HUES48 (cell line): ENCODE data around the gene ENTREP3.
"Not testable (repeated sequence)": the region's sequence is repeated elsewhere in the genome, so short reads cannot be mapped to it uniquely, and the experiment has no call there.

ENCODE experiments used
- H3K27ac ChIP-seq: one replicate; pipeline ENCODE4 v1.7.0; 2013; ENCODE audit warnings: low read depth, low read length, inconsistent platforms
- H3K27me3 ChIP-seq: 2 replicates; pipeline ENCODE4 v1.6.1; 2013; ENCODE audit warnings: mild to moderate bottlenecking, low read length; ENCODE audit not compliant: control insufficient read depth, insufficient read depth
- H3K36me3 ChIP-seq: 2 replicates; pipeline ENCODE4 v1.6.1; 2013; ENCODE audit warnings: low read length; ENCODE audit not compliant: control insufficient read depth, insufficient read depth
- H3K4me1 ChIP-seq: 2 replicates; pipeline ENCODE4 v1.6.1; 2013; ENCODE audit warnings: mild to moderate bottlenecking, low read length; ENCODE audit not compliant: control insufficient read depth, insufficient read depth
- H3K4me3 ChIP-seq: 2 replicates; pipeline ENCODE4 v1.5.1; 2013; ENCODE audit warnings: mild to moderate bottlenecking, low read depth, low read length
- H3K9ac ChIP-seq: 2 replicates; pipeline ENCODE4 v1.6.1; 2013; ENCODE audit warnings: mild to moderate bottlenecking, low read depth, low read length, moderate library complexity
- H3K9me3 ChIP-seq: 2 replicates; pipeline ENCODE4 v1.6.1; 2013; ENCODE audit warnings: low read length; ENCODE audit not compliant: control insufficient read depth, insufficient read depth

Gene ENTREP3

DNA sequence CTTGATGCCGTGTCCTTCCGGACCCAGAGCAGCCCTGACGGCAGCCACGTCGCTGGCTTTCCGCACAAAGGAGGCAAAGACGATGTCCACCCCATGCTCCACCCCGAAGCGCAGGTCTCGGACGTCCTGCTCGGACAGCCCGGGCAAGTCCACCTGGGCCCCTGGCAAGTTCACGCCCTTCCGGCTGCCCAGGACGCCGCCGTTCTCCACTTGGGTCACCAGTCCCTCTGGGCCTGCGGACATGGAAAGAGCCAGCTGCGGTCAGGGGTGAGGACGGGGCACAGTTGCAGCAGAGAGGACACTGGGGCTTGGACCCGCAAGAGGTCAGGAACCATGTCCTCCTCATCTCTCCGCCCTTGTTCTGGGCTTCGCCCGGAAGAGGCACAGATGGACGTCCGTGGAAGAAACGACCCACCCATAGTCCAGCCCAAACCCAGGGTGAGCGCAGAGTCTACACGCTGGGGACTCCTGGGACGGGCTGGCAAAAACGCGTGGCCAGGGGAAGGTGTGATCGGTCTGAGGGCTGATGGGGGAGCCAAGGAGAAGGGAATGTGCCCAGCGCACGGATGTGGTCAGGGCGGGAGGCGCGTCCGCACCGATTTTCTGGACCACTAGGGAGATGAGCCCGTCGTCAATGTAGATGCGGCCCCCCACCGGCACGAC is 39.4 kb upstream of the ENTREP3 start:
- H3K4me3 ChIP-seq, result peak overlapping the region; percentile 83

DNA sequence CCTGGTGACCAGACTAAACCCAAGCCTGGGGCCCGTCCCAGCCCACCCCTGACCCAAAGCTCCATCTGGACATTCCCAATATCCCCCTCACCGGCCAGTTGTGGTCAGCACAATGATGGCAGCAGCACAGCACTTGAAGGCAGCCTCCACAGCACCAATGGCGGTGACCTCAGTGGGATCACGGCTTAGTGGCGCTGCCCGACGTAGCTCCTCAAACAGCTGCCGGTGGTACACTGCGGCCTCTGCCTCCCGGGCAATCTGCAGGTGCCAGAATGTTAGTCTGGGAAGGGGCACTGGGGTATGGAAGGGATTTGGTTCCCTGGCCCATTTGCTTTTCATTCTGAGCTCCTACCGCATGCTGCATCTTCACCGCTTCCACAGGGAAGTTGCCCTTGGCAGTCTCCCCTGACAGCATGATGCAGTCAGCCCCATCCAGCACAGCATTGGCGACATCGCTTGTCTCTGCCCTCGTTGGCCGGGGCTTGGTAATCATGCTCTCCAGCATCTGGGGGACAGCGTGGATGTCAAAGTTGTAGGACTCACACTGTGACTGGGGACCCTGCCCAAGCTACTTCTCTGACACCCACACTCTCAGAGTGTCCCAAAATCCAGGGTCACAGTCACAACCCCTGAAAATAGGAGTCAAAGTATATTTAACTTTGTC is 37.9 kb upstream of the ENTREP3 start:
- Histone ChIP-seq H3K27ac (no peak overlapping the region), H3K36me3 (no peaks in the 10 kb centered on the region), H3K9me3 (no peaks in the 10 kb centered on the region), H3K27me3 (peaks cover 37% of the 10 kb centered on the region), H3K9ac (no peak overlapping the region), H3K4me1 (peaks cover 17% of the 10 kb centered on the region; the same call in 1 of the 2 replicates), H3K4me3 (no peak overlapping the region)

More for the DNA sequence above, 39.4 kb upstream of the ENTREP3 start:
- H3K27ac ChIP-seq, result no peak overlapping the region
- peaks cover 37% of the 10 kb centered on the region for H3K27me3 ChIP-seq
- no peaks in the 10 kb centered on the region for H3K36me3 ChIP-seq
- no peak overlapping the region for H3K9ac ChIP-seq
- H3K4me1 ChIP-seq, result peaks cover 17% of the 10 kb centered on the region; the same call in 1 of the 2 replicates
- H3K9me3 ChIP-seq, result no peaks in the 10 kb centered on the region

DNA sequence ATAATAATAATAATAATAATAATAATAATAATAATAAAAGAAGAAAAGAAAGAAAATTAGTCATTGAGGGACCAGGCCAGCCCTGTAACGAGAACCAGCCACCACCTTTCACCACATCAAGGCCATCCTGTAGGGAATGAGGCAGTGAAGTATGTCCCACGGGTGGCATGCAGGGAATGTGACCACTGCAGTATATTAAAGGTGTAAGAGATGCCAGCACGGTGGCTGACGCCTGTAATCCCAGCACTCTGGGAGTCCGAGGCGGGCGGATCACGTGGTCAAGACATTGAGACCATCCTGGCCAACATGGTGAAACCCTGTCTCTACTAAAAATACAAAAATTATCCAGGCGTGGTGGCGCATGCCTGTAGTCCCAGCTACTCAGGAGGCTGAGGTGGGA is 35.7 kb upstream of the ENTREP3 start:
- not testable (repeated sequence) for H3K4me1 ChIP-seq, H3K9me3 ChIP-seq, H3K4me3 ChIP-seq, H3K27ac ChIP-seq, H3K9ac ChIP-seq, H3K36me3 ChIP-seq
- H3K27me3 ChIP-seq, result peaks cover 31% of the 10 kb centered on the region

DNA sequence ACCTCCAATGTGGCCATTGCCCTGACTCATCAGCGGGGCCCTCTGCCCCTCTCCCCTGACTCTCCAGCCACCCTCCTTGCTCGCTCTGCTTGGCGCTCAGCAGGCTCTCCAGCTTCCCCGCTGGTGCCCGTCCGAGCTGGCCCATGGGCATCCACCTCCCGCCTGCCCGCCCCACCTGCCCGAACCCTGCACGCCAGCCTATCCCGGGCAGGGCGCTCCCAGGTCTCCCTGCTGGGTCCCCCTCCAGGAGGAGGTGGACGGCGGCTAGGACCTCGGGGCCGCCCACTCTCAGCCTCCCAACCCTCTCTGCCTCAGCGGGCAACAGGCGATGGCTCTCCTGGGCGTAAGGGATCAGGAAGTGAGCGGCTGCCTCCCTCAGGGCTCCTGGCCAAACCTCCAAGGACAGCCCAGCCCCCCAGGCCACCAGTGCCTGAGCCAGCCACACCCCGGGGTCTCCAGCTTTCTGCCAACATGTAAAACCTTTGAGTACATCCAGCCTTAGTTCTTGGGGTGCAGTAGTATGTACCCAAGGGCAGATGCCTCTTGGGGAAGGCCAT is 32.8 kb upstream of the ENTREP3 start:
- Histone ChIP-seq H3K9me3 (no peaks in the 10 kb centered on the region), H3K4me1 (no peaks in the 10 kb centered on the region), H3K27ac (no peak overlapping the region), H3K9ac (no peak overlapping the region), H3K36me3 (no peaks in the 10 kb centered on the region), H3K4me3 (no peak overlapping the region), H3K27me3 (peaks cover 3% of the 10 kb centered on the region)

DNA sequence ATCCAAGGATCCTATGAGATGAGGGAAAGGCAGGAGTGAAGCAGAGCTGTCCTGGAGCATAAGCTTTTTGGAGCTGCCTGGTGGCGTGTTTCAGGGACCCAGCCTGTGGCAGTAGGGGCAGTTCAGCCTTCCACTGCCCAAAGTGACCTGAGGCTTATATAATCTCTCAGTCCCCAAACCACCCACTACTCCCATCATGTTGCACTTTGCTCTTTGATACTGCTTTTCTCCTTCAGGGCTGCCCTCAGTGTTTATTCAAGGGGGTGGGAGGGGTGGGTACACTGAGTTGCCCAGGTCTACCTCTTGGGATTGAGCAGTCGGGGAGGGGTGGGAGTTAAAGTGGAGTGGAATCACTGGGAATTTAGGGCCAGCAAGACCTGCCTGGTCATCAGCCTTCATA is 31.3 kb upstream of the ENTREP3 start:
- Histone ChIP-seq H3K9me3 (no peaks in the 10 kb centered on the region), H3K36me3 (no peaks in the 10 kb centered on the region), H3K27me3 (no peaks in the 10 kb centered on the region), H3K4me1 (no peaks in the 10 kb centered on the region), H3K9ac (no peak overlapping the region), H3K27ac (no peak overlapping the region), H3K4me3 (no peak overlapping the region)

DNA sequence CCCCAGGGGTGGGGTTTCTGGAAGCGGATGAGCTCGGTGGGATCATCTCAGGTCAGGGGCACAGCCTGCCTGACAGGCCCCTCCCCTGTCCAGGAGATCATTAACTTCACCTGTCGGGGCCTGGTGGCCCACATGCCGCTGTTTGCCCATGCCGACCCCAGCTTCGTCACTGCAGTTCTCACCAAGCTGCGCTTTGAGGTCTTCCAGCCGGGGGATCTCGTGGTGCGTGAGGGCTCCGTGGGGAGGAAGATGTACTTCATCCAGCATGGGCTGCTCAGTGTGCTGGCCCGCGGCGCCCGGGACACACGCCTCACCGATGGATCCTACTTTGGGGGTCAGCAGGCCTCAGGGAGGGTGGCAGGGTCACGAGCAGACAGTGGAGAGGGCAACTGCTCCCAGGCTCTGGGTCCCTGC is 30.4 kb upstream of the ENTREP3 start:
- no peaks in the 10 kb centered on the region for H3K27me3 ChIP-seq
- no peaks in the 10 kb centered on the region for H3K9me3 ChIP-seq
- H3K4me3 ChIP-seq, result no peak overlapping the region
- H3K9ac ChIP-seq, result no peak overlapping the region
- H3K36me3 ChIP-seq, result no peaks in the 10 kb centered on the region
- H3K4me1 ChIP-seq, result no peaks in the 10 kb centered on the region
- no peak overlapping the region for H3K27ac ChIP-seq

DNA sequence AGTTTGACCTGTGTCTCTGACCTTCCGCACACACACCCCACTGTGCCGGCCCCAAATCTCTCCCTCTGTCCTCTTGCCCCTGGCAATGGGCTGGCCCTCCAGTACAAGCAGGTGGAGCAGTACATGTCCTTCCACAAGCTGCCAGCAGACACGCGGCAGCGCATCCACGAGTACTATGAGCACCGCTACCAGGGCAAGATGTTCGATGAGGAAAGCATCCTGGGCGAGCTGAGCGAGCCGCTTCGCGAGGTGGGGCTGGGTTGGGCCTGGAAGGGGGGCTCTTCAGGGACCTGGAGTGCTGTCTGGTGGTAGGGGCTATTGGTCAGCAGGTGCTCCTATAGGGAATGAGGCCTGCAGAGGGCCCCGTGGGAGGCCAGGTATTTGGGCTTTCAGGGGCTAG is 29.8 kb upstream of the ENTREP3 start:
- H3K36me3 ChIP-seq, result no peaks in the 10 kb centered on the region
- no peaks in the 10 kb centered on the region for H3K4me1 ChIP-seq
- no peak overlapping the region for H3K4me3 ChIP-seq
- no peaks in the 10 kb centered on the region for H3K9me3 ChIP-seq
- no peak overlapping the region for H3K27ac ChIP-seq
- no peak overlapping the region for H3K9ac ChIP-seq
- no peaks in the 10 kb centered on the region for H3K27me3 ChIP-seq

DNA sequence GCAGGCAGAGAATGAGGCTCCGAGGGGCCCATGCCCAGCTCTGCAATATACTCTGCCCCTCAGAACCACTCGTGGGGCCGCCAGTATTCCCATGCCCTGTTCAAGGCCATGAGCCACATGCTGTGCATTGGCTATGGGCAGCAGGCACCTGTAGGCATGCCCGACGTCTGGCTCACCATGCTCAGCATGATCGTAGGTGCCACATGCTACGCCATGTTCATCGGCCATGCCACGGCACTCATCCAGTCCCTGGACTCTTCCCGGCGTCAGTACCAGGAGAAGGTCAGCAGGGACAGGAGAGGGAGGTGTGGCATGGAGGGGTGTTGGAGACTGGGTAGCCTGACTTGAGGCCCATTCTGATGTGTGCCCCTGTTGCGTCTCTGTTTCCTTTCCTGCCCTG is 29.2 kb upstream of the ENTREP3 start:
- Histone ChIP-seq H3K9ac (no peak overlapping the region), H3K27ac (no peak overlapping the region), H3K9me3 (no peaks in the 10 kb centered on the region), H3K4me1 (0 out of 2 replicates have a peak, but pooled peaks cover 2% of the 10 kb centered on the region), H3K36me3 (no peaks in the 10 kb centered on the region), H3K27me3 (no peaks in the 10 kb centered on the region), H3K4me3 (no peak overlapping the region)

DNA sequence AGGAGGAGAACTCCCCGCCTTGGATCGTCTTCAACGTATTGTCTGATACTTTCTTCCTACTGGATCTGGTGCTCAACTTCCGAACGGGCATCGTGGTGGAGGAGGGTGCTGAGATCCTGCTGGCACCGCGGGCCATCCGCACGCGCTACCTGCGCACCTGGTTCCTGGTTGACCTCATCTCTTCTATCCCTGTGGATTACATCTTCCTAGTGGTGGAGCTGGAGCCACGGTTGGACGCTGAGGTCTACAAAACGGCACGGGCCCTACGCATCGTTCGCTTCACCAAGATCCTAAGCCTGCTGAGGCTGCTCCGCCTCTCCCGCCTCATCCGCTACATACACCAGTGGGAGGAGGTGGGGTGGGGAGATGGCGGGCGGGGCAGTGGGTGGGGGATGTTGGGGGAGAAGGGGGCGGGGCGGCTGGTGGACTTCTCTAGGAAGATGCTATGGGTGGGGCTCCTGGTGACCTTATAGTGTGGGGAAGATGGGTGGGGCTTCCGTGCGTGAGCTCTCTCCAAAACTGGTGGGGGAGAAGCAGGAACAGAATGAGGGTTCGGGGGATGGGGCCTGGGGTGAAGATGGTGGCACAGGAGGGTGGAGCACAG is 27.3 kb upstream of the ENTREP3 start:
- Histone ChIP-seq H3K4me1 (peaks cover 12% of the 10 kb centered on the region), H3K27me3 (no peaks in the 10 kb centered on the region), H3K9ac (no peak overlapping the region), H3K4me3 (no peak overlapping the region), H3K36me3 (no peaks in the 10 kb centered on the region), H3K9me3 (no peaks in the 10 kb centered on the region), H3K27ac (no peak overlapping the region)

DNA sequence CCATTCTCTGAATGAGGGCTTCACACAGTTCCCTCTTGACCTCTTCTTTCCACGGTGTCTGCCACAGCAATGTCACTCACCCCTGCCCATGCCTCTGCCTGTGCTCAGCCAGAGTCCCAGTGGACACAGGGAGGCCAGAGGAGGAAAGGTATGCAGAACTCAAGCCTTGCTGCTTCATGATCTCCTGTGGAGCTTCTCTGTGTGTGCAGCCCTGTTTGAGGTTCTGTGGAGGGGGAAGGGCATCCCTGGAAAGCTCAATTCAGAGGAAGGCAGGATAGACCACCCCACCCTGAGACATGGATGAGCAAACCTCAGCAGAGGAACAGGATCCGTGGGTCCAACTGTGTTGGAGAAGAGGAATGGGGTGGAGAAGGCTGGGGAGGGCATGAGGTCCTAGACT is 24.0 kb upstream of the ENTREP3 start:
- Histone ChIP-seq H3K36me3 (no peaks in the 10 kb centered on the region), H3K27me3 (peaks cover 6% of the 10 kb centered on the region; the same call in 1 of the 2 replicates), H3K9me3 (no peaks in the 10 kb centered on the region), H3K9ac (no peak overlapping the region), H3K4me3 (no peak overlapping the region), H3K4me1 (peaks cover 15% of the 10 kb centered on the region), H3K27ac (peak overlapping the region; percentile 50)

DNA sequence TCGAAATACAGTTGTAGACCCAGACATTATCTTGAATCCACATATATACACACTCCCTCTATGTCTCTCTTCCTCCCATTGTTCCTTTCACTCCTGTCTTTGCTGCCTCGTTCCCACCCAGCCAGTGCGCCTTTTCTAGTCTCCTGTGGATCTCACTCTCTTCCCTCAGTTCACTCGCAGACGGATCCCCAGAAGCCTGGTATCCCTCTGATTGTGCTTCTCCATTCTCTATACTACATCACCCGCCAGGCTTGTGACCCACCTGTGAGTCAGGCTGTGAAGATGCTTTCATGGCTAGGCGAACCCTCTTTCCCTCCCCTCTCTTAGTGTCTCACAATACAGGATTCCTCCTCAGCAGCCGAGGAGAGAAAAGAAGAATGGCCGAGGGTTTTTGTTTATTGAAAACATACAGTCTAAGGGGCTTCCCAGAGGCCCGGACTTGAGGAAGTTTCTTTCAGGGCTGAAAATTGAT is 23.4 kb upstream of the ENTREP3 start:
- Histone ChIP-seq H3K9me3 (no peaks in the 10 kb centered on the region), H3K9ac (no peak overlapping the region), H3K4me1 (peaks cover 17% of the 10 kb centered on the region), H3K27me3 (peaks cover 6% of the 10 kb centered on the region; the same call in 1 of the 2 replicates), H3K4me3 (peak overlapping the region; percentile 33; the same call in 1 of the 2 replicates), H3K27ac (peak overlapping the region; percentile 50), H3K36me3 (no peaks in the 10 kb centered on the region)
